M059J (cell line): ENCODE measurements around the gene PAPOLB. TPM values are rescaled to one million over a fixed set of nuclear protein-coding genes. Genes with fewer than 3 reads are reported as not detected.

Experiments used
- DNase-seq: peaks from one replicate; pipeline ENCODE4 v3.0.0-alpha.2; 2012; ENCODE audit warnings: low read depth
- total RNA-seq: library from RNA; depleted of rRNA; stranded (reverse); fragments of >200 nt; shearing (Covaris generic); gene quantifications from 2 replicates; pipeline ENCODE4 v1.2.3, GENCODE V29; 2014

PAPOLB gene
- total RNA-seq, 1 experiment from 2014 or later, result not detected

DNA sequence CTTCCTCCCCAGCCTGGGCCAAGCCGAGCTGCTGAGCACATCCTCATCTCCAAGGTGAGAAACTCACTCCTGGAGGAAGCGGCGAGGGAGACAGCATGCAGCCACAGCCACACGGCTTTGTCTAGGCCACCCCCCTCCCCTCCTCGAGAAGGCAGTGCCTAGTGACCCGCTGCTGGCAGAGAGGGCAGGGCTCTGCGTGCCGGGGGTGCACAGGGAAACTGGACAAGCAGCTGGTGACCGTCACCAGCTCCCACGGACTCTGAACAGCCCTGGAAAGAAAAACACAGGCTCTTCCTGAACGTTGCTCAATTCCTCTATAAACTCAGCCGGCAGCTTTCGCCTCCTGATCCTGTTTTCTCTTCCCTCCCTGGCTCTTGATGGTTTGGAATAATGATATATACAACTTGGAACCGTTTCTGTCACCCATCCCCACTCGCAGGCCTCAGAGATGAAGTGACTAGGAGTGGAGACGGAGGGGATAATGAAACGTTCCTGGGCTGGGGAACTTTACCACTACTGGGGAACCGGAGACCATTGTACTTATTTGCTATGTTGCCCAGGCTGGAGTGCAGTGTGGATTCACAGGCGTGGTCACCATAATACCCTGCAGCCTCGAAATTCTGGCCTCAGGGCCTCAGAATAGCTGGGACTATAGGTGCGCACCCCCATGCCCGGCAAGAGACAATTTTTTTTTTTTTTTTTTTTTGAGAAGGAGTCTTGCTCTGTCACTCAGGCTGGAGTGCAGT lies 19.3 kb downstream of the PAPOLB start:
- DNase-seq, result no peak

DNA sequence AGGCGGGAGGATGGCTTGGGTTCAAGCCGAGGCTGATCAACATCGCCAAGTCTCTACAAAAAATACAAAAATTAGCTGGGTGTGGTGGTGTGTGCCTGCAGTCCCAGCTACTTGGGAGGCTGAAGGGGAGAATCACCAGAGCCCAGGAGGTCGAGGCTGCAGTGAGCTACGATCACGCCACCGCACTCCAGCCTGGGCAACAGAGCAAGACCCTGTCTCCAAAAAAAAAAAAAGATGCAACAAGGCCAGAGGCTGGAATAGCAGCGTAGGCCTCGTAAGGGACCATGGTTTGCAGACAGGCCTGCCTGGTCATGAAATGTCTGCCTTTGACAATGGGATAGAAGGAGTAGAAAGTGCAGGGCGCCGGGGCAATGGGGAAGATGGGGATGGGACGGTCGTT lies 20.0 kb downstream of the PAPOLB start:
- no peak for DNase-seq

DNA sequence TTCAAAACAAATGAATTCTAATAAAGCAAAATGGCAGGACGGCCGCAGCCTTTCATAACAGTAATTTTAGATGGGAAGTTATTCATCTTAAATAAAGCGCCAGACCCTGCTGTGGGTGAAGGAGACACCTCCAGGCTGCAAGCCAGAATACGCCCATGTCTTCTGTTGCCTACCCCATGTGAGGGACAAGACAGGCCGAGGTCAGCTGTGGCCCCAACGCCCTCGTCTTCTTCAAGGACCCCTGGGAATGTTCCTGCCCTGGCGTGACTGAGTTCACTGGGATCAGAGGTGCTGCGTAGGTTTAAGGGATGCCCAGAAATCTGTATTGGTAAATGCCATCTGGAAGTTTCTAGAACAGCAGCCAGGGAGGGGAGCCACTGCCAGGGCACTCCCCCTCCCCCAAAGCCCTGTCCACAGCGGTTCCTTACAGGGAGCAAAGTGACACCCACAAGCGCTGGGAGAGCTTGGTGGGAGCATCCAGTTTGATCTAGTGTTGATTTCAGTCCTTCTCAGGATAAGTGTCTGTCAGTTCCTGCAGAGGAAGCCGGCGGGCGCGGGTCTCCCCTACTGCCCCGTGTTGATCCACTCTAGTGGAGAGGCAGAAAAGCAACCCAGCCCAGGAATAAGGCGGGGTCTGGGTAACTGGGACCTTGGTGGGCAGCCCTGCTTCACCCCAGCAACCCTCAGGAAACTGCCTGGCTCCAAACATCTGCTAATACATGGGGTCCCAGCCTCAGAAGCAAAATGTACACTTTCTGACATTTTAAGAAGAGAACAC lies 20.6 kb downstream of the PAPOLB start:
- no peak for DNase-seq

DNA sequence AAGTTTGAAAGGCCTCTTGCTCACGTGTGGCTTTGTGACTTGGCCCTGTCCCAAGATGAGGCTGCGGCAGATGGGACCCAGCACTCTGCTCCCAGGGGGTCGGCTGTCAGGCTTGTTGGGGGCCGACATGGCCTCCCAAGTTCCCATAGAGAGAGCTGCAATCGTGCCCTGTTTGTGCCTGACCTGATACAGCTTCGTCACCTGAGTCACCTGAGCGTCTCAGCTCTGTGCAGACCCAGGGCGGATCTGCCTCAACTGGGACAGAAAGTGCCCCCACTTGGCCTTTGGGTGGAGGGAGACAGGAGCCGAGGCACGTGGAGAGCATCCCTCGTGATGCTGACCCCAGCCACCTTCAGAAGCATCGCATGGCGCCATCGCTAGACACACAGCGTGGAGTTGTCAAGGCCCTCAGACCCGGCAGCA lies 21.7 kb downstream of the PAPOLB start:
- DNase-seq, result no peak

DNA sequence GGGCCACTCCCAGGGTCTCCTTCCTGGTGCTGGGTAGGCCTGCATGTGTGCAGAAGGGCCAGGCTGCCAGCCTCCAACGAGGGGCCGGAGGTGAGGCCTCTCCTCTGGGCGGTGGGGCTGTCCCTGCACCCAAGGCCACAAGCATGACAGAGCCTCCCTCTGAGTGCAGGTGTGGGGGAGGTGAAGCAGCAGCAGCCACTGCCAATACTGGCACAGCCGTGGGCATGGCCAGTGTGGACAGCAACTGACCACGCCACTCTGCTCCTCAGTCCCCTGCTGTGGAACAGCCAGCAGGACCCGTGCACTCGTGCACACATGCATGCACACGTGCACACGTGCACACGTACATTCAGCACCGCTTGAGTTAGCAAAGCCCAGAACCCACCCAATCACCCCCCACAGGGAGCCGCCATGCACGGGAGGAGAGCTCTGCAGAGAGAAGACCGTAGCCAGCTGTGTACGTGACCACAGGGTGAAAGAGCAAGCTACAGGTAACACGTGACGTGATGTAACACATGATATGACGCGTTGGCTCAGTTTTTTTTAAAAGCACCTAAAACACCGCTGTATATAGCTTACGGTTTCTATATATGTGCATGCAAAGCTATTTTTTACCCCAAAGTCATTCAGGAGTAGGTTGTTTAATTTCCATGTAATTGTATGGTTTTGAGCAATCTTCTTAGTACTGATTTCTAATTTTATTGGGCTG lies 23.1 kb downstream of the PAPOLB start:
- no peak for DNase-seq

DNA sequence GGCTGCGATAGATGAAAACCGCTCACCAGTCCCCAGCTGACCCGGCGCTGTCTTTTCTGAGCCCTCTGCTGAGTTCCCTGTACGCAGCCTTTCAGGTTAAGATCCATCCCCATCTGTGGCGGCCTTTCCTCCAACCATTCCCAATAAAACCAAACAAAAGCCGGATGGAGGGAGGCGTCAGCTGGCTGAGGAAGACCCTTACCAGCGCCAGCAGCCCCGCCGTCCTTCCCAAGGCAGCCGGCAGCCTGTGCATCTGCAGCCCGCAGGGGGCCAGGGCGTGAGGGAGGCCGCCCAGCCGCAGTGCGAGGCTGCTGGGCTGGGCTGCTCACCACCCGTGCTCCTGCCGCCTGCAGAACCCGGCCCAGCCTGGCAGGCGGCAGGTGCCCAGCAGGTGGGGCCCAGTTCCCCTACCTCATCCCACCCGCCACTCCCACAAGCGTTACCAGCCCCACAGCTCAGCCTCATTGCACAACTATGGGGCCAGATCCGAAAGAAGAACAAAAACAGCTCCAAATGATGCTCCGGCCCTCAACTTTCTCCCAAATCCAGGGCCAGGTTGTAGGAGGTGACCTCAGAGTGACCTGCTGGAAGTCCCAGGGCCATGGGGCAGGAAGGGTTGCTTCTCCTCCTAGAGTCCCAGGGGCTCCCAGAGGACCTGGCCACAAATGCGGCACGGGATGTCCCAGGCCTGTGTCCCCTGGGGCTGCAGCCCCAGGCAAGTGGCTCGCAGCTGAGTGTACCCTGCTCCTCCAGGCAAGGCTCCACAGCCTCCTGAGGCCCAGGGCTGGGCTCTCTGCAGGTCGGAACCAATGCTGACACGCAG lies 23.8 kb downstream of the PAPOLB start:
- no peak for DNase-seq

DNA sequence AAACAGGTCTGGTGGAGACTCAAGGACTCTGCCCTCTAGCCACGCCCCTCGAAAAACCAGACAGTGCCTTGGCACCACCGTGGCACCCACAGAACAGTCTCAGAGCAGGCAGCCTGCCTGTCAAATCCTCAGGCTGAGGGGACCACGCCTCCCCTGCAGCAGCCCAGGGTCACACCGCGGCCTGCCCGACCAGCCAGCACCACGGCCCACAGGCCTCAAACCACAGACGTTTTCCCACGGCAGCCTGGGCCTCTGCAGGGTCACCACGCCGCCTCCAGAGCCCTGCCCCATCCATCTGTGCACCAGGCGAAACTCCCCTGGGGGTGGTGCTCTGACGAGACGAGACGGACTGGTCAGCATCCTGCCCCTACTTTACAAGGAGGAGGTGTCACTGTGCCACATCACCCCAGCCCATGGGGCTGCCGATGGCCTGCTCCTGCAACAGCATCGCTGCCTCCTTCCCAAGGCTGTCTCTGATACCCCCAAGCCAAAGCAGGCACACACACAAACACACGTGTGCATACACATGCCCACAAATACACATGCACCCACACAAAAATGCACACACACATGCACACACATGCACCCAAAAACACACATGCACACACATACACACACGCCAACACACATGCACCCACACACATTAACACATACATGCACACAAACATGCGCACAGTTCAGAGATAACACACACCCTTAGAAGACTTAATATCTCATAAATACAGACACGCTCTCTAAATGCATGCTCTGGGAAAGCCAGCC lies 24.6 kb downstream of the PAPOLB start:
- DNase-seq, result no peak

DNA sequence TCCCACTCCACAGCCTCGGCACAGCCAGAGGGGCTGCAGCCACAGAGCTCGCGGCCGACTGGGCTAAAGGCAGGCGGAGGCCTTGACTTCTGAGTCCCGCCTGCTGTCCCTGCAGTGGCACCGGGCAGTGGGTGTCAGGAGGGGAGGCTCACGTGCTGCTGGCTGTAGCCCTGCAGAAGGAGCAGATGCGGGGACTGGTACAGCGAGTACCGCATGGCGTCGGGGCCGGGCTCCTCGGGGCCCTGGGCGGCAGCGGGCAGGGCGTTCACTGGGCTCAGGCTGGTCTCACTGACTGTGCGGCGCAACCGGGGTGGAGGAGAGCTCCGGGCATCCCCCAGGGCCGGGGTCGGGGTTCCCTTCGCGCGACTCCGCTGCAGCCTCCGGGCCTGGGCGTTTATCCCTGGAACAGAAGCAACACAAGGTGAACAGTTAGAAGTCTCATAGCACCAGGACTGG lies 25.6 kb downstream of the PAPOLB start:
- no peak for DNase-seq

DNA sequence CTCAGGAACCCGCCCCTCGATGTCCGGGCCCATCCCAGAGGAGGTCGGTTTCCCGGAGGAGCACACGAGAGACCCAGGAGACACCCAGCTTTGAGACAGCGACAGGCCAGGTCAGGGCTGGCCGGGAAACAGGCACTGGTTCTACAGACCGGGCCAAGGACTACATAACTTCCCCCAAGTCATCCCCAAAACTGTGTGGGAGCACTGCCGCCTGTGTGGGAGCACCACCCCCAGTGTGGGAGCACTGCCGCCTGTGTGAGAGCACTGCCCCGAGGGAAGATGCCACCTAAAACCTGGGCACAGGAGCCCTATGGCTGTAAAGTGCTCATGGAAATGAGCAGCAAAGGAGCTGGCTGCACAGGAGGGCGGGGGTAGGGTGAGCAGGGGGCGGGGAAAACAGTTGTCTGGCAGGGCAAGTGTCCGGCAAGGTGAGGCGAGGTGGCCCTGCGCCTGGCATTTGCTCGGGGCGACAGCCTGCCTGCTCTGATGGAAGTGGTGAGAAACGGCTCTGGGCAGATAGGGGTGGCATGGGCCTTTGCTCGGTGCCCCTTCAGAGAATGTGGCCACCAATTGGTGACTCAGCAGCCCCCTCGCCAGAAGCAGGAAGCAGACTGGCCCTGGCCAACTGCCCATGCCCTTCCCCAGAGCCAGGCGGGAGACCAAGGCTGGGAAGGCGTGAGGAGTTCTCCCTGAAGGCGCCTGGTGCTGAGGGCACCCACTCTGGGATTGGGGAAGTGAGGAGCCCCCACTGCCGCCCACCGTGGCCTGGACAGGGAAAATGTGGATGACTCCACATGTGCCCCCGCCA lies 26.2 kb downstream of the PAPOLB start:
- DNase-seq, result no peak

DNA sequence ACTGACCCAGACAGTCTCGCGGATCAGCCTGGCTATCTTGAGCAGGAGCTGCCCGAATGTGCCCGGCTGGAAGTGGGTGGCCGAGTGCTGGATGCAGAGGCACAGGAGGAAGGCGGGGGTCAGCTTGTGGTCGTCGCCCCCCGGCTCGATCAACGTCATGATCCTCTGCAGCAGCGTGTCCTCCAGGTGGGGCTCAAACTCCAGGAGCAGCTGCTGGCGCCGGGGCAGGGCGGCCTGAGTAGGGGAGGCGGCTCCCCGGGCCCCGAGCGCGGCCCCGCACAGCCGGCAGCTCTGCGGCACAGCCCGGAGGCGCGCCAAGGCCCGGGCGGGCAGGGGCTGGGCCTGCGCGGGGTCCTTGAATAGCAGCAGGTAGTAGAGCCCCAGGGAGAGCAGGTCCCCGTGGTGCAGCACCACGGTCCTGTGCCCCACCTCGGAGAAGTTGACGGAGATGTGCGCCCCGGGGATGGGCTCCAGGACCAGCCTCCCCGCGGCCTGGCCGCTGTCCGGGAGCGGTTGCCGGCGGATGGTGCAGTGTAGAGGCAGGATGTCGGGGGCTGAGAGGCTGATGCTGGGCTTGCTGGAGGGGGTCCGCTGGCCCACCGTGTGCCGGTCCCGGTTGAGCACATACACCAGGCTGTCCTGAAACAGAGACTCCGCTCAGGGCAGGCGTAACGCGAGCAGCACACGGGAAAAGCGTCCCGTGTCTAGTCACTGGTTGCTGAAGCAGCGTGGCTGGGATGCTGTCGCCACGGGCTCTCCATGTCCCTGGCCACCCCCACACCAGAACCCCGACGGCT lies 27.0 kb downstream of the PAPOLB start:
- DNase-seq, result no peak

DNA sequence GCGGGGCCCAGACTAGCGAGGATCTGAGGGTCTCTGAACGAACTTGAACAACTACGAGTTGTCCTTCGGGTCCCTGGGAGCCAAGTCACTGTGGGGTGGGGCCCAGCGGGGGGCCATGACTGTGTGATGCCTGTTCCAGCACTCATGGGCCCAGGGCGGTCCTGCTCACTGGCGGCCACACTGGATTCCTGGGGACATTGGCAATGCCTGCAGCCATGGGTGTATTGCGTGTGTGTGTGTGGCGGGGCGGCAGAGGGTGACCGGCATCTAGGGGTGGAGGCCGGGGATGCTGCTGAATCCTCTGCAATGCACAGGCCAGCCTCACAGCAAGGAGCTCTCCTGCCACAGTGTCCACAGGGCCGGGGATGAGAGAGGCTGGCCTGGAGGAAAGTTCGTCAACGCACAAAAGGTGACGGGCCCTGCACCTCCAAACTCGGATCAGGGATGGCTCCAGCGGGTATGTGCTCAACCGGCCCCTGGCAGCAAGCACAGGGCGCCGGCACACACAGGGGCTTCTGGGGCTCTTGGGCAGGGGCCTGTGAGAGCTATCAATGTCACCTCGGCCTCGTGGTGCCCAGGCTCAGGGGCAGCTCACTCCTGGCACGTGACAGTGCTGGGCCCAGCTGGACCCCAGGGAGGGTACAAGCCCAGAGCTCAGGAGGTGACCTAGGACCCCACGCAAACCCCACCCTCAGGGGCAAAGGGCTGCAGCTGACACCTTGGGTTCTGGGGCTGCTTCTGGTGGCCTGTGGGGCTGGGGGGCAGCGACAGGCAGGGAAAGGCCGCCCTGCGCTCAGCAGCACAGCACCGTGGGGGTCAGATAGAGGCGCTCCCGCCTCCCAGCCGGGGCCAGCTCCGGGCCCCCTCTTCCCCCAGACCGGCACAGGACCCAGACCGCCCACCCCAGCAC lies 27.9 kb downstream of the PAPOLB start:
- no peak for DNase-seq

DNA sequence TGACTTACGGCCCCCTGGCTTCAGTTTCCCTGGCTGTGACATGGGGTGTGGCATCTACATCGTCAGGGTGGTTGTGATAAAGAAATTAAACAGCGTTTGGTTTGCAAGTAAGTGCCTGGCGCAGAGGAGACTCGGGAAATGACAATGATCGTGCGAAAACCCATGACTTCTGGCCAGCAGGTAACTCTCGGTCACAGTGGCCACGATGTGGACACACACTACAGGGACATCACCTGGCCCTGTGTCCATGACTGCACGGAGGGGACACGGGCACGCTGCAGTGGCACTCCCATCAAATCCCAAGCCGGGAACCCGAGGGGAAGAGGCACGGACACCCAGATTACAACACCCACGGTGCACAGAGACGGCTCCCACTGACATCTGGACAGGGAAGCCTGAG lies 28.7 kb downstream of the PAPOLB start:
- DNase-seq, result no peak

DNA sequence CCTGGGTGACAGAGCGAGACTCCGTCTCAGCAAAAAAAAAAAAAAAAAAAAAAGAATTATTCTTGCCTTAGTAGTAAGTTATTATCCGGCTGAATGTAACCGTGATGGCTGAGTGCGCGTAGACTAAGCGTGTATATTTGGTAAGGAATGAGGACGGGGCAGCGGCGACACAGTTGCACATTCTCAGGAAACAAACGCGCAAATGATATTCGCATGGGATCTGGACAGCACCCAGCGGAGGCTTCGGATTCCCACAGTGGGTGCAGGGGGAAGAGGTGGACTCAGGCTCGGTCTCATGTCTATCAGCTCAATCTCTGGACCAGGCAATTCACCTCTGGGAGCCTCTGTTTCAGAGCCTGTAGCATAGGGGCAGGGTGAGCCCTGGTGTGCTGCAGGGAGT lies 29.1 kb downstream of the PAPOLB start:
- no peak for DNase-seq

DNA sequence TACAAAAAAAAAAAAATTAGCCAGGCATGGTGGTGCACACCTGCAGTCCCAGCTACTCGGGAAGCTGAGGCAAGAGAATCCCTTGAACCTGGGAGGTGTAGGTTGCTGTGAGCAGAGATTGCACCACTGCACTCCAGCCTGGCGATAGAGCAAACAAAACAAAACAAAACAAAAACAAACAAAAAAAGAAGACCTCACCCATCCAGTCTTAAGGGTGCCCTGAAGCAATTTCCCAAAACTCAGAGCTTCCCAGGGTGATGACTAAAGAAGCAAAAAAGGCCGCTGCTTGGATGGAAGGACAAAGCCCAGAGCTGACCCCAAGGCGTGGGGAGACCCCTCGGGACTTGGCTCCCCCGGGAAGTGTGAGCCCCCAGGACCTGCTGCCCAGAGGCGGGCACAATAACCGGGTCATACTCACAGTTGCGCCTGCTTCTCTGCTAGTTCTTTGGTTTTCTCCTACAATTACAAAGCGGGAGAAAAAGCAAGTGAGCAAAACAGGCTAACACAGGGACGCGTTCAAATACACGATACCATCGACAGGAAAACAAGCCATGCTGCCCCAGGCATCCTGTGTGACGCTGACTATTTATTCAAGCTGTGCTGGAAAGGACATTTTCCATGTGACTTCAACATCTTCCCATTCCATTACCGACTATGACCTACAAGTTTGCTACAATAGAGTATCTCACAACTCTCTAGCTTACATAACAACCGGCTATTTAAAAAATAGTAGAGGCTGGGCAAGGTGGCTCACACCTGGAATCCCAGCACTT lies 29.9 kb downstream of the PAPOLB start:
- no peak for DNase-seq

DNA sequence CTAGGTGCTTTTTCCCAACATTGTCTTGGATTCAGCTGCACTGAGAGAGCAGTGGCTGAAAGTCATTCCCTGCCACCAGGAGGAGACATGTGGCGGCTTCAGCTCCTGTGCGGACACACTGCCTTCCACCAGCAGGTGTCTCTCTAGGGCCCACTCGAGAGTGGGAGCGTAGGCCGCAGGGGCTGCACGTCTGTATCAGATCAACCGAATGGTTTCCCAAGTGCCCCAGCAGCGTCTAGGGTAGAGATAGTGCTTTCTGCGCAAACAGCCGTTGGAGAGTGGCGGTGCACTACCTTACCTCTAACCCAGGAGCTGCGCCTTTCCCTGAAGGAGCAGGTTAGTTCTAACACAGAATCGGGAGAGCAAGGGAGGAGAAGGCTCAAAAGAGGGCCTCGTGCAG lies 31.7 kb downstream of the PAPOLB start:
- DNase-seq, result peak; percentile 18

DNA sequence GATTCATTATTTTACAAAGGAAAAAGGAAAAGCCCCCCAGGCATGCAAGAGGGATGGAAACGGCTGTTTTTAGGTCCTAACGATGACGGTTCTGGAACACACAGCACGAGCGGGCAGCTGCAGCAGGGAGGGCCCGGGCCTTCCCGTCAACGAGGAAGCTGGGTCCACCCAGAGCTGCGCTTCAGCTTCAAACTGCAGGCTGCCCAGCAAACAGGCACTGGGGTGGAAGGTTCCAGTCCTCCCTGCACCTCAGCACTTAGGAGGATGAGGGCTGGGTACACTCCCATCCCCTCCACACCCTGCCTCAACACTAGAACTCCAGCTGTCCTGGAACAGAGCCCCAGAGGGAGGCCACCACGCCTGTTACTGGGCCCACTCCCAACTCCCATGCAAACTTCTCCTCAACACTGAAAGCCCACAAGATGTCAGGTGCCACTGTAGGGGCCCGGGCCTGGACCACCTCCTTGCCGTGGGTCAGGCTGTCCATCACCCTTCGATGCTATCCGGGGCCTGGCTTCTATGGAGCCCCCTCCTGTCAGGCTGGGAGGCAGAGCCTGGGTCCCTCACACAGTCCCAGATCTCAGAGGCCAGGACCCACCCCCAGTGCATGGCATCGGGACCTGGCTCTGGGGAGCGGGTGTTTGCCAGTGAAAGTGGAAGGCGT lies 33.0 kb downstream of the PAPOLB start:
- DNase-seq, result no peak

DNA sequence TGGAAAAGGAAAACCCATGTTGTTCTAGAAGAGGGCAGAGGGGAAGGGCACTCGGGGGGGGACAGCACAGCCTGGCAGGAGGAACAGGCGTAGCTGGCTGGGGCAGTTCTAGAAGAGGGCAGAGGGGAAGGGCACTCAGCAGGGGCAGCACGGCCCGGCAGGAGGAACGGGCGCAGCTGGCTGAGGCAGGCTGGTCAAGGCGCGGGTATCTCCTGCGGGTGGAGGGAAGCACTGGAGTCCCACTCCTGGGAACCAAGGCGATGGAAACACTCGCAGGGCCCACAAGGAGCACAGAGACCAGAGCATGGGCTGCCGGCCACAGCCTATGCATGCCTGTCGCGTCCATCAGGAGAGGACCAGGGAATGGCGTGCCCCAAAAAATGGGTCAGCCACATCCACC lies 36.7 kb downstream of the PAPOLB start:
- DNase-seq, result no peak
